Smooth muscle cell (in vitro differentiated cells): ENCODE results near the gene RAD23B. TPM values are rescaled to one million over a fixed set of nuclear protein-coding genes. Genes with fewer than 3 reads are reported as not detected.
A peak's percentile ranks its signal among the peaks of the same experiment; 100 is the strongest.

Experiments
- DNase-seq: peaks from one replicate; lab custom pipeline; 2025; ENCODE audit not compliant: unreplicated experiment; lab: John Stamatoyannopoulos, UW
- H2AFZ ChIP-seq: fragments of 200-600 bp; sonication (generic); 2 replicates; pipeline ENCODE4 v1.6.0; 2016; ENCODE audit warnings: antibody characterized with exemption, low read depth, mild to moderate bottlenecking
- H3F3A ChIP-seq: fragments of 200-600 bp; sonication (generic); 2 replicates; pipeline ENCODE4 v1.6.0; 2017; ENCODE audit warnings: antibody characterized with exemption, low read depth
- H3K27ac ChIP-seq: fragments of 200-600 bp; sonication (generic); 2 replicates; pipeline ENCODE4 v1.5.1; 2016; ENCODE audit warnings: low read depth, mild to moderate bottlenecking
- H3K27me3 ChIP-seq: fragments of 200-600 bp; sonication (generic); 2 replicates; pipeline ENCODE4 v1.6.1; 2016; ENCODE audit warnings: low read depth, mild to moderate bottlenecking
- H3K36me3 ChIP-seq: fragments of 200-600 bp; sonication (generic); 2 replicates; pipeline ENCODE4 v1.5.1; 2016; ENCODE audit warnings: low read depth
- H3K4me1 ChIP-seq: fragments of 200-600 bp; sonication (generic); 2 replicates; pipeline ENCODE4 v1.5.1; 2016; ENCODE audit warnings: low read depth
- H3K4me2 ChIP-seq: fragments of 200-600 bp; sonication (generic); 2 replicates; pipeline ENCODE4 v1.6.0; 2016; ENCODE audit warnings: mild to moderate bottlenecking
- H3K4me3 ChIP-seq: fragments of 200-600 bp; sonication (generic); 2 replicates; pipeline ENCODE4 v1.5.1; 2016; ENCODE audit warnings: mild to moderate bottlenecking
- H3K79me2 ChIP-seq: fragments of 200-600 bp; sonication (generic); 2 replicates; pipeline ENCODE4 v1.6.0; 2016; ENCODE audit warnings: low read depth, mild to moderate bottlenecking
- H3K9ac ChIP-seq: fragments of 200-600 bp; sonication (generic); 2 replicates; pipeline ENCODE4 v1.6.0; 2016; ENCODE audit warnings: low read depth
- H3K9me3 ChIP-seq: fragments of 200-600 bp; sonication (generic); replicated peaks from 2 replicates; pipeline ENCODE4 v1.5.1; 2016; ENCODE audit warnings: low read depth
- H4K20me1 ChIP-seq: fragments of 200-600 bp; sonication (generic); 2 replicates; pipeline ENCODE4 v1.6.0; 2016; ENCODE audit warnings: low read depth
- WGBS: methylation state at CpG from one replicate; pipeline ENCODE4 v1.1.7; 2016; ENCODE audit warnings: low lambda C conversion rate; 5-methylcytosine and 5-hydroxymethylcytosine counted together
- polyA plus RNA-seq: library from polyadenylated mRNA; unstranded; fragments of >200 nt; fragmentation: Nextera tagmentation; extraction: Ambion mirVana; gene quantifications from 2 replicates; pipeline ENCODE4 v1.2.1, GENCODE V29; 2016
- total RNA-seq: library from RNA; depleted of rRNA; stranded (reverse); fragments of >200 nt; gene quantifications from 2 replicates; pipeline ENCODE4 v1.2.3, GENCODE V29; 2014
- TF ChIP-seq, protein P1 (sequence below): fragments of 200-600 bp; sonication (generic); IDR thresholded peaks from 2 replicates; pipeline ENCODE4 v1.5.1; 2017; ENCODE audit warnings: borderline replicate concordance, mild to moderate bottlenecking, antibody characterized with exemption; ENCODE audit not compliant: insufficient read depth, poor library complexity, severe bottlenecking

Gene RAD23B
- total and polyA plus RNA-seq, 2 experiments from 2014 or later = 11.0 to 112 TPM

DNA sequence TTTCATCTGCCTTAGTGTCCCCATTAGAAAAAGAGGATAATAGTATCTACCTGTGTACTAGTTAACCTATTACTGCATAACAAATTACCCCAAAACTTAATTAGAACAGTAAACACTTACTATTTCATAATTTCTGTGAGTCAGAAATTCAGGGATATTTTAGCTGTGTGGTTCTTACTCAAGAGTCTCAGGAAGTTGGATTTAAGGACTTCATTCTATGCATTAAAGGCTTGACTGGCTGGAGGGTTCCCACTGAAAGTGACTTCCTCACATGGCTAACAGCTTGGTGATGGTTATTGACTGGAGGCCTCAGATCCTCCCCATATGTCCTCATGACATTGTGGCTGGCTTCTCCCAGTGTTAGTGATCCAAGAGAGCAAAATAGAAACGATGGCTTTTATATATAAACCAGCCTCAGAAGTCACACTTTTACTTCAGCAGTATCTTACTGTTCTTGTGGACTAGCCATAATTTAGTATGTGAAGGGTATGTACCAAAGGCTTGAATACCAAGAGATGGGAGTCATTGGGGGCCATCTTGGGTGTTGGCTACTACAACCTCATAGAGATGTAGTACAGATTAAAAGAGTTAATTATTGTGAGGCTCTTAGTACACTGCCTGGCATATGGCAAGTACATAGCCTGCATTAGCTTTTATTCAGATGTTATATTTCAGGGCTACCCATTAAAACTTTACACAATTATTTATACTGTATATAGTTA is 9.9 kb downstream of the RAD23B start:
- TF ChIP-seq, protein P1, sequence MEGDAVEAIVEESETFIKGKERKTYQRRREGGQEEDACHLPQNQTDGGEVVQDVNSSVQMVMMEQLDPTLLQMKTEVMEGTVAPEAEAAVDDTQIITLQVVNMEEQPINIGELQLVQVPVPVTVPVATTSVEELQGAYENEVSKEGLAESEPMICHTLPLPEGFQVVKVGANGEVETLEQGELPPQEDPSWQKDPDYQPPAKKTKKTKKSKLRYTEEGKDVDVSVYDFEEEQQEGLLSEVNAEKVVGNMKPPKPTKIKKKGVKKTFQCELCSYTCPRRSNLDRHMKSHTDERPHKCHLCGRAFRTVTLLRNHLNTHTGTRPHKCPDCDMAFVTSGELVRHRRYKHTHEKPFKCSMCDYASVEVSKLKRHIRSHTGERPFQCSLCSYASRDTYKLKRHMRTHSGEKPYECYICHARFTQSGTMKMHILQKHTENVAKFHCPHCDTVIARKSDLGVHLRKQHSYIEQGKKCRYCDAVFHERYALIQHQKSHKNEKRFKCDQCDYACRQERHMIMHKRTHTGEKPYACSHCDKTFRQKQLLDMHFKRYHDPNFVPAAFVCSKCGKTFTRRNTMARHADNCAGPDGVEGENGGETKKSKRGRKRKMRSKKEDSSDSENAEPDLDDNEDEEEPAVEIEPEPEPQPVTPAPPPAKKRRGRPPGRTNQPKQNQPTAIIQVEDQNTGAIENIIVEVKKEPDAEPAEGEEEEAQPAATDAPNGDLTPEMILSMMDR = no peak
- no peaks in the 10 kb centered on the region for H3K9me3 ChIP-seq
- peaks cover 11% of the 10 kb centered on the region for H3K4me1 ChIP-seq
- H3K9ac ChIP-seq = no peak overlapping the region
- no peaks in the 10 kb centered on the region for H3K27me3 ChIP-seq
- no peak overlapping the region for H3K4me3 ChIP-seq
- H3K4me2 ChIP-seq = no peak overlapping the region
- H3F3A ChIP-seq = peaks cover 7% of the 10 kb centered on the region
- H3K27ac ChIP-seq = peak overlapping the region; percentile 55
- no peak for DNase-seq
- 94% methylated on average over 1 of the region's 1 CpG for WGBS
- H3K79me2 ChIP-seq = peaks cover 100% of the 10 kb centered on the region
- H4K20me1 ChIP-seq = peaks cover 100% of the 10 kb centered on the region
- no peaks in the 10 kb centered on the region for H3K36me3 ChIP-seq
- no peak overlapping the region for H2AFZ ChIP-seq

DNA sequence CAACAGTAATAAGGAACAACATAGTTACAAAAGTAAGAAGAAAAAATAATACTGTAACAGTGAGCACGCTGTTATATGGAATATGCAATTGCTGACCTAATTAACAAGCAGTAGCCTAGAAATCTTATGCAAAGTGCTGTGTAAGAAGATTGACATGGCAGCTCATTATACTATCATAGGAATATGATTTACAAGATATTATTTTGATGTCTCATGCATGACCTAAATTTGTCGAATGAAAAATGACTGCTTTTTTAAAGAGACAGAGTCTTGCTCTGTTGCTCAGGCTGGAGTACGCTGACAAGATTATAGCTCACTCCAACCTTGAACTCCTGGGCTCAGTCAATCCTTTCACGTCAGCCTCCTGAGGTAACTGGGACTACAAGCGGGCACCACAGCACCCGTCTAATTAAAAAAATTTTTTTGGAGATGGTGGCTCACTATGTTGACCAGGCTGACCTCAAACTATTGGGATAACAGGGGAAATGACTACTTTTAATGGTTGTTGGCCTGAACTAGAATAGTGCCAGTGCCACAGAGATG is 10.5 kb downstream of the RAD23B start:
- Histone ChIP-seq H3K27me3 (no peaks in the 10 kb centered on the region), H3K4me2 (no peak overlapping the region), H3F3A (peaks cover 7% of the 10 kb centered on the region), H3K4me3 (no peak overlapping the region), H3K36me3 (no peaks in the 10 kb centered on the region), H4K20me1 (peaks cover 100% of the 10 kb centered on the region), H2AFZ (no peak overlapping the region), H3K27ac (peak overlapping the region; percentile 55), H3K4me1 (peaks cover 10% of the 10 kb centered on the region), H3K9ac (no peak overlapping the region), H3K9me3 (no peaks in the 10 kb centered on the region), H3K79me2 (peaks cover 100% of the 10 kb centered on the region)
- TF ChIP-seq, protein P1 = no peak
- no peak for DNase-seq
- 92% methylated on average over 6 of the region's 6 CpGs for WGBS

DNA sequence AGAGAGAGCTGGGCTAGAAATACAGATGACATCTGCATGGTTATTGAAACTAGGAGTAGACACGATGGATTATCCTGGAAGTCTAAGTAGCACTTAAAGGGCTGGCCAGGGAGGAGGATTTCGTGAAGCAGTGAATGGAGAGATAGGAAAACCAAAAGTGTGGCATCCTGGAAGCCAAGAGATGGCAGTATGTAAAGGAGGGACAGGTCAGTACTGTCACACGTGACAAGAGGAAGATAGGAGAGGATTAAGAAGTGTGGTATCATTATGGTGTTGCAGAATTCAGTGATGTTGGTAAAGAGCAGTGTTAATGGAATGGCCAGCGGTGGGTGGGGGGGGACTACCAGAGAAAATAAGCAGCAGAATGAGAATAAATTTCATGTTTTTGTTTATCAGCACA is 11.7 kb downstream of the RAD23B start:
- no peak overlapping the region for H3K4me2 ChIP-seq
- H4K20me1 ChIP-seq = peaks cover 100% of the 10 kb centered on the region
- TF ChIP-seq, protein P1 = no peak
- no peaks in the 10 kb centered on the region for H3K36me3 ChIP-seq
- H3K4me1 ChIP-seq = peaks cover 17% of the 10 kb centered on the region
- peaks cover 14% of the 10 kb centered on the region for H3F3A ChIP-seq
- peaks cover 100% of the 10 kb centered on the region for H3K79me2 ChIP-seq
- H3K27me3 ChIP-seq = no peaks in the 10 kb centered on the region
- H3K9ac ChIP-seq = no peak overlapping the region
- H3K4me3 ChIP-seq = no peak overlapping the region
- no peaks in the 10 kb centered on the region for H3K9me3 ChIP-seq
- no peak overlapping the region for H2AFZ ChIP-seq
- H3K27ac ChIP-seq = no peak overlapping the region
- 82% methylated on average over 4 of the region's 4 CpGs for WGBS
- no peak for DNase-seq
